Activated CD8-positive, alpha-beta memory T cell treated with anti-CD3 and anti-CD28 coated beads for 1 hour (primary cell): ENCODE data around the gene NLRP10.
A peak's percentile ranks its signal among the peaks of the same experiment; 100 is the strongest.
"Not testable (repeated sequence)": the region's sequence is repeated elsewhere in the genome, so short reads cannot be mapped to it uniquely, and the experiment has no call there.

ENCODE experiments used
- DNase-seq, 2 donors: peaks; one replicate each; pipeline ENCODE4 v3.0.0-alpha.2; 2020; ENCODE audit warnings: low read depth in 1 of 2; ENCODE audit errors: extremely low read depth in 1 of 2

NLRP10 gene

GRCh38 chr11:7965386-7965785, at the start of gene NLRP10:
Gene NLRP10 (minus strand): TSS chr11:7965447. CDS start chr11:7963495, 1,952 bp downstream.
- DNase-seq = no peak

GRCh38 chr11:8013833-8014232, 48.6 kb upstream of the NLRP10 start:
- DNase-seq = no peak

- DNase-seq = no peak
Observed at GRCh38 chr11:8011981-8012444, 46.8 kb upstream of the NLRP10 start.

- no peak for DNase-seq
Observed at GRCh38 chr11:8011371-8011770, 46.1 kb upstream of the NLRP10 start.

GRCh38 chr11:8009856-8010255, 44.6 kb upstream of the NLRP10 start:
- no peak for DNase-seq

GRCh38 chr11:8008212-8008611, 43.0 kb upstream of the NLRP10 start:
- no peak for DNase-seq

- DNase-seq = no peak
Observed at GRCh38 chr11:8006349-8006977, 41.2 kb upstream of the NLRP10 start.

- DNase-seq = no peak
Observed at GRCh38 chr11:8005556-8005955, 40.3 kb upstream of the NLRP10 start.

GRCh38 chr11:8004008-8004407, 38.8 kb upstream of the NLRP10 start:
- DNase-seq = no peak

GRCh38 chr11:8003187-8003586, 37.9 kb upstream of the NLRP10 start:
- no peak for DNase-seq

- DNase-seq = no peak
Observed at GRCh38 chr11:8002676-8003075, 37.4 kb upstream of the NLRP10 start.

- DNase-seq = no peak
Observed at GRCh38 chr11:8000390-8000789, 35.1 kb upstream of the NLRP10 start.

GRCh38 chr11:7999795-8000194, 34.5 kb upstream of the NLRP10 start:
- DNase-seq = no peak

GRCh38 chr11:7994581-7995278, 29.5 kb upstream of the NLRP10 start:
- DNase-seq = no peak

- DNase-seq = not testable (repeated sequence)
Observed at GRCh38 chr11:7987560-7987883, 22.3 kb upstream of the NLRP10 start.

- peak; percentile 71 to 86 for DNase-seq
Observed at GRCh38 chr11:7986768-7987559, 21.7 kb upstream of the NLRP10 start, which contains the start of gene EIF3F. Gene EIF3F (plus strand): TSS chr11:7987337. CDS start chr11:7987353, 16 bp downstream.

GRCh38 chr11:7983832-7984590, 18.8 kb upstream of the NLRP10 start:
- DNase-seq = no peak

- no peak for DNase-seq
Observed at GRCh38 chr11:7982582-7983119, 17.4 kb upstream of the NLRP10 start.

GRCh38 chr11:7981619-7982157, 16.4 kb upstream of the NLRP10 start:
- DNase-seq = no peak

- no peak for DNase-seq
Observed at GRCh38 chr11:7977232-7977917, 12.1 kb upstream of the NLRP10 start.
